RPMI8226 (cell line): ENCODE data around the gene GPRC5D.

Experiments used
- DNase-seq: peaks from one replicate; pipeline ENCODE4 v3.0.0-alpha.2; 2015

GPRC5D gene

GRCh38 chr12:12952036-12952435, at the start of gene GPRC5D:
Gene GPRC5D, minus strand, starts transcription at chr12:12952170. Its CDS starts 1,786 bp downstream, at chr12:12950384.
- peak; percentile 70 for DNase-seq

- DNase-seq, result no peak
These were observed 49.7 kb upstream of the GPRC5D start for GRCh38 chr12:13001775-13002040.

- DNase-seq, result peak; percentile 65
These were observed 49.2 kb upstream of the GPRC5D start for GRCh38 chr12:13000925-13001774.

- no peak for DNase-seq
These were observed 48.6 kb upstream of the GPRC5D start for GRCh38 chr12:13000616-13000924.

GRCh38 chr12:12999959-13000615, 48.1 kb upstream of the GPRC5D start, which contains the start of gene HEBP1:
Gene HEBP1, minus strand, starts transcription at chr12:13000265. Its CDS starts 151 bp downstream, at chr12:13000114.
- peak; percentile 91 for DNase-seq

- no peak for DNase-seq
These were observed 47.4 kb upstream of the GPRC5D start for GRCh38 chr12:12999271-12999958.

- DNase-seq, result no peak
These were observed 46.3 kb upstream of the GPRC5D start for GRCh38 chr12:12998248-12998647.

- no peak for DNase-seq
These were observed 45.8 kb upstream of the GPRC5D start for GRCh38 chr12:12997734-12998133.

- no peak for DNase-seq
These were observed 45.2 kb upstream of the GPRC5D start for GRCh38 chr12:12997156-12997555.

- no peak for DNase-seq
These were observed 44.2 kb upstream of the GPRC5D start for GRCh38 chr12:12996209-12996608.

GRCh38 chr12:12995088-12995487, 43.1 kb upstream of the GPRC5D start:
- no peak for DNase-seq

- no peak for DNase-seq
These were observed 41.4 kb upstream of the GPRC5D start for GRCh38 chr12:12993367-12993766.

GRCh38 chr12:12992418-12993130, 40.6 kb upstream of the GPRC5D start:
- no peak for DNase-seq

GRCh38 chr12:12990700-12991468, 38.9 kb upstream of the GPRC5D start:
- DNase-seq, result no peak

- DNase-seq, result no peak
These were observed 35.5 kb upstream of the GPRC5D start for GRCh38 chr12:12987421-12987820.

- DNase-seq, result no peak
These were observed 34.9 kb upstream of the GPRC5D start for GRCh38 chr12:12986775-12987331.

- DNase-seq, result peak; percentile 22
These were observed 33.9 kb upstream of the GPRC5D start for GRCh38 chr12:12985817-12986408.

- no peak for DNase-seq
These were observed 32.2 kb upstream of the GPRC5D start for GRCh38 chr12:12984149-12984548.

GRCh38 chr12:12983420-12984035, 31.6 kb upstream of the GPRC5D start:
- DNase-seq, result peak; percentile 43

GRCh38 chr12:12982331-12982730, 30.4 kb upstream of the GPRC5D start:
- DNase-seq, result no peak

GRCh38 chr12:12979731-12980259, 27.8 kb upstream of the GPRC5D start:
- no peak for DNase-seq
